Hematopoietic multipotent progenitor cell treated with erythropoietin and hydrocortisone succinate and interleukin-3 and kit ligand, for 8 days (in vitro differentiated cells): ENCODE data around the gene LAMA2.
A peak's percentile ranks its signal among the peaks of the same experiment; 100 is the strongest.

Experiments used
- DNase-seq: peaks from one replicate; pipeline ENCODE4 v3.0.0-alpha.2; 2015

LAMA2 gene

GRCh38 chr6:129335792-129336191, 452.9 kb downstream of the LAMA2 start:
- DNase-seq, result no peak

- DNase-seq, result no peak
Measured at GRCh38 chr6:129338683-129339082, 455.7 kb downstream of the LAMA2 start.

GRCh38 chr6:129340983-129341382, 458.0 kb downstream of the LAMA2 start:
- DNase-seq, result no peak

- no peak for DNase-seq
Measured at GRCh38 chr6:129342243-129342642, 459.3 kb downstream of the LAMA2 start.

GRCh38 chr6:129342796-129343195, 459.9 kb downstream of the LAMA2 start:
- no peak for DNase-seq

- DNase-seq, result no peak
Measured at GRCh38 chr6:129344379-129344778, 461.4 kb downstream of the LAMA2 start.

- DNase-seq, result no peak
Measured at GRCh38 chr6:129345890-129346289, 463.0 kb downstream of the LAMA2 start.

- DNase-seq, result no peak
Measured at GRCh38 chr6:129346964-129347363, 464.0 kb downstream of the LAMA2 start.

- DNase-seq, result no peak
Measured at GRCh38 chr6:129350278-129350677, 467.3 kb downstream of the LAMA2 start.

- no peak for DNase-seq
Measured at GRCh38 chr6:129351807-129352206, 468.9 kb downstream of the LAMA2 start.

- DNase-seq, result no peak
Measured at GRCh38 chr6:129353067-129353466, 470.1 kb downstream of the LAMA2 start.

- no peak for DNase-seq
Measured at GRCh38 chr6:129356129-129356528, 473.2 kb downstream of the LAMA2 start.

- DNase-seq, result no peak
Measured at GRCh38 chr6:129359811-129360681, 477.1 kb downstream of the LAMA2 start.

- DNase-seq, result no peak
Measured at GRCh38 chr6:129360682-129360955, 477.7 kb downstream of the LAMA2 start.

GRCh38 chr6:129364037-129364436, 481.1 kb downstream of the LAMA2 start:
- no peak for DNase-seq

- no peak for DNase-seq
Measured at GRCh38 chr6:129364767-129365166, 481.8 kb downstream of the LAMA2 start.

GRCh38 chr6:129368076-129368475, 485.1 kb downstream of the LAMA2 start:
- DNase-seq, result peak; percentile 10

GRCh38 chr6:129368970-129369369, 486.0 kb downstream of the LAMA2 start:
- DNase-seq, result no peak

- no peak for DNase-seq
Measured at GRCh38 chr6:129369737-129370136, 486.8 kb downstream of the LAMA2 start.

- peak; percentile 35 for DNase-seq
Measured at GRCh38 chr6:129370268-129370916, 487.5 kb downstream of the LAMA2 start.

GRCh38 chr6:129381885-129382284, 498.9 kb downstream of the LAMA2 start:
- no peak for DNase-seq

GRCh38 chr6:129382916-129383315, 500.0 kb downstream of the LAMA2 start:
- DNase-seq, result no peak

GRCh38 chr6:129385117-129385516, 502.2 kb downstream of the LAMA2 start:
- no peak for DNase-seq

- no peak for DNase-seq
Measured at GRCh38 chr6:129390900-129391299, 508.0 kb downstream of the LAMA2 start.

GRCh38 chr6:129393654-129394053, 510.7 kb downstream of the LAMA2 start:
- DNase-seq, result no peak
